Thymus (tissue), 11 donors: ENCODE data around the gene PTPN3. TPM values are rescaled to one million over a fixed set of nuclear protein-coding genes. Genes with fewer than 3 reads are reported as not detected.

Experiments used
- DNase-seq, 9 donors: peaks; one replicate each; pipeline ENCODE4 v3.0.0-alpha.2; 2013; ENCODE audit warnings: low spot score in 9 of 9, low read depth in 6 of 9, missing footprints in 1 of 9
- H3K27ac ChIP-seq, 2 donors: one replicate each; pipeline ENCODE4 v1.5.1; 2013; ENCODE audit warnings: control low read depth in 1 of 2, low read depth in 1 of 2, low read length in 1 of 2, mild to moderate bottlenecking in 1 of 2, moderate library complexity in 1 of 2
- H3K27me3 ChIP-seq, 2 donors: one replicate each; pipeline ENCODE4 v1.5.1; 2013; ENCODE audit warnings: low read length in 1 of 2; ENCODE audit not compliant: control insufficient read depth in 2 of 2, insufficient read depth in 1 of 2
- H3K36me3 ChIP-seq, 2 donors: one replicate each; pipeline ENCODE4 v1.5.1; 2013; ENCODE audit warnings: low read length in 1 of 2, mild to moderate bottlenecking in 1 of 2, moderate library complexity in 1 of 2; ENCODE audit not compliant: control insufficient read depth in 2 of 2, insufficient read depth in 2 of 2
- H3K4me1 ChIP-seq, 2 donors: one replicate each; pipeline ENCODE4 v1.5.1; 2013; ENCODE audit warnings: low read length in 2 of 2; ENCODE audit not compliant: control insufficient read depth in 2 of 2, insufficient read depth in 2 of 2
- H3K4me3 ChIP-seq, 2 donors: one replicate each; pipeline ENCODE4 v1.5.1; 2013; ENCODE audit warnings: low read length in 2 of 2, control low read depth in 1 of 2, mild to moderate bottlenecking in 1 of 2
- H3K9me3 ChIP-seq, 2 donors: one replicate each; pipeline ENCODE4 v1.5.1; 2013; ENCODE audit warnings: low read length in 1 of 2, mild to moderate bottlenecking in 1 of 2; ENCODE audit not compliant: control insufficient read depth in 2 of 2, insufficient read depth in 1 of 2
- WGBS: extraction: QIAGEN DNeasy Blood & Tissue Kit; methylation state at CpG from one replicate; pipeline ENCODE4 v1.1.7; 2013; 5-methylcytosine and 5-hydroxymethylcytosine counted together
- polyA plus RNA-seq: library from polyadenylated mRNA; stranded (reverse); fragments of 200-250 nt; gene quantifications from one replicate; pipeline ENCODE4 v1.2.3, GENCODE V29; 2013
- total RNA-seq: library from RNA; stranded (reverse); fragments of 120-200 nt; gene quantifications from one replicate; pipeline ENCODE4 v1.2.4, GENCODE V29; 2013
- donor health status: healthy.

PTPN3 gene
- total and polyA plus RNA-seq, 2 donors = 2.8 to 9.5 TPM

DNA sequence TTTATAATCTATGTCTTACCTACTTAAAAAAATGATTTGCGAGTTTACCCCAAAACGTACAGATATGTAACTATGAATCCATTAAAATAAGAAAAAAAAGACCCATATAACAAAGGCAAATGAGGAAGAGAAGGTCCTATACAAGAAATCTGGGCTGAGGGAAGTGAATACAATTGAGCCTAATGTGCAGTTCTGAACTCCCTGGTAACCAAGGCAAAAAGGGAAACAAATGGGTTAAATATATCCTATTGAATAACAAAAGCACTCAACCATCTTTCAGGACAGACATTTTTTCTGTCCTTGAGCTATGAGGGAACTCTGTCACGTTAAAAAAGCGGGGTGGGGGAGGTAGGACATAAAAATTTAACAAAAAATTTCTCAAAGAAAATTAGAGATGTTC lies 78.6 kb downstream of the PTPN3 start:
- H3K4me1 ChIP-seq = peaks cover under 1 to 36% of the 10 kb centered on the region in 2 donors
- H3K9me3 ChIP-seq = no peaks in the 10 kb centered on the region
- no peak for DNase-seq
- no peak overlapping the region for H3K4me3 ChIP-seq
- H3K27ac ChIP-seq = no peak overlapping the region
- no peaks in the 10 kb centered on the region for H3K36me3 ChIP-seq
- no peaks in the 10 kb centered on the region for H3K27me3 ChIP-seq
- WGBS = 68% methylated on average over 4 of the region's 4 CpGs

DNA sequence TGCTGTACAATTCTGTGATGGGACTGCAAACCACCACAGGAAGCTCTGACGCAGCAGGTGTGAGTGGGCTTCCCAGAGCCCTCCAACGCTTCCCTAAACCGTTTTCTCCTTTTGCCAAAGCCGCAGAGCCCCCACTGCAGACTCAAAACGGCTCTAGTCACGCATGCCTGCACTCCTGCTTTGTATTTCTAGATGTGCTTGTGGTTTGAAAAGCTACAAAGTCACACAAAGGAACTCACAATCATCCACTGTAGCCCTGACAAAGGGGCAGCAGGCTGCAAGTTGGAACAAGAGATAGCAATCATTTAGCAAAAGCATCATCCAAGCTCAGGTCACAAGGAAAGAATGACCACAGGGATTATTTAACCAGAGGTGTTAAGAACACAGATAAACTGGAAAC lies 79.3 kb downstream of the PTPN3 start:
- H3K36me3 ChIP-seq = no peaks in the 10 kb centered on the region
- H3K4me1 ChIP-seq = peaks cover 3 to 43% of the 10 kb centered on the region in 2 donors
- no peaks in the 10 kb centered on the region for H3K9me3 ChIP-seq
- H3K27me3 ChIP-seq = no peaks in the 10 kb centered on the region
- WGBS = 37% methylated on average over 6 of the region's 6 CpGs
- peak overlapping the region in 1 of 2 donors; percentile 61 for H3K27ac ChIP-seq
- H3K4me3 ChIP-seq = no peak overlapping the region
- no peak for DNase-seq

DNA sequence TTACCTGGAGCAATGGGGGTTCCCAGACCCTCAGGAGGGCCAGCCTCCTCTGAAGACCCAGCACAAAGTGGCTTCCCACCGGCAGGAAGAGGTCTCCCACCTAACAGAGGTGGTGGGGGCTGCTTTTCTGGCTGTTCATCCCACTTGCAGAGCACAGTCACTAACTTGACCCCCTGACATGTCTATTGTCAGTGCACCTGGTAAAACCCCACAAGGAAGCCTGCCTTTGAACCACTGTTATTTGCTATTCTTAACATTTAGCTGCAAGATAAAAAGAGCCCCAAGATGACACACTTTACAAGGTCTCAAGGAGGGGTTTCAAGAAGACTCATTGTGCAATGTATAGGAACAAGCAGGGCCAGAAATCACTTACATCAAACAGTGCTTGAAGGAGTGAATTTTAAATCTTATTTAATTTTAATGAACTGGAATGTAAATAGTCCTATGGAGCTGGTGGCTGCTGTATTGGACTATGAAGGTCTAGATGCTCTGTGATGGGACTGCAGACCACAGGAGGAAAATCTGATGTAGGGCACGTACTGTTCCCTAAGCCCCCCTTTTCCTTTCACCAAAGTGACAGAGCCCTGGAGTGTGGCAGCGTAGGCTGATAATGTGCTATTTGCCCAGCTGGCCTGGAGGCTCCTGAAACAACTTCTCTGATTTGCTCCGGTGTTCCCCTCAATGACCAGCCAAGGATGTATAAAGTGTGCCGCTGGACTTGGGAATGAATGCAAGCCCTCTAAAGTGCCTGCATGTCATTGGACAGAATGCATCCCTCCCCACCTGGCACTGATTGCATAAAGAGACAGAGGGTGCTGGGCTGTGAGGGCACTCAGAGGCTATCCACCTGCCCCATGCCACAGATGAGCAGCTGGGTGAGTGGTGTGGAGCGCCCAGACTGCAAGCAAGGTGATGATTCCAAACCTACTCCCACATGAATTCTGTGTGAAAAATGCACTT lies 80.2 kb downstream of the PTPN3 start:
- peak in 1 of 9 donors; percentile 48 for DNase-seq
- Histone ChIP-seq H3K36me3 (no peaks in the 10 kb centered on the region), H3K4me1 (peaks cover 3 to 43% of the 10 kb centered on the region in 2 donors), H3K27ac (peak overlapping the region; percentile 78 to 83), H3K9me3 (no peaks in the 10 kb centered on the region), H3K4me3 (peak overlapping the region; percentile 10 to 16), H3K27me3 (no peaks in the 10 kb centered on the region)
- 78% methylated on average over 6 of the region's 6 CpGs for WGBS

DNA sequence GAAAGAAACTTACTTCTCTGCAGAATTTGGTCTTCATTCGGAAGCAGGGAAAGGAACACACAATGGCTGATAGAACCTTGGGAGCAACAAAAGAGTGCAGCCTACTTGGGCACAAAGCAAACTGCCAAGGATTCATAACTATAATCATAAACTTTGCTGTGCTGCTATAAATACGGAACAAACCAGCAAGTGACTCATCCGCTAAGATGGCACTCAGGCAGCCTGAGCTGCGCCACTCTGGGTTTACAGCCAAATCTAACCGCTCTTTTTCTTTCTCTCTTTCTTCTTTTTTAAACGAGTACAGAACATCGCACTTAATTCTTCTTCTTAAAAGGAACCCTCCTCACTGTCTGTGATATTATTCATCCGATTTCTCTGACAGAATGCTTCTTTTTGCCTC lies 81.1 kb downstream of the PTPN3 start:
- peaks cover 3 to 44% of the 10 kb centered on the region in 2 donors for H3K4me1 ChIP-seq

DNA sequence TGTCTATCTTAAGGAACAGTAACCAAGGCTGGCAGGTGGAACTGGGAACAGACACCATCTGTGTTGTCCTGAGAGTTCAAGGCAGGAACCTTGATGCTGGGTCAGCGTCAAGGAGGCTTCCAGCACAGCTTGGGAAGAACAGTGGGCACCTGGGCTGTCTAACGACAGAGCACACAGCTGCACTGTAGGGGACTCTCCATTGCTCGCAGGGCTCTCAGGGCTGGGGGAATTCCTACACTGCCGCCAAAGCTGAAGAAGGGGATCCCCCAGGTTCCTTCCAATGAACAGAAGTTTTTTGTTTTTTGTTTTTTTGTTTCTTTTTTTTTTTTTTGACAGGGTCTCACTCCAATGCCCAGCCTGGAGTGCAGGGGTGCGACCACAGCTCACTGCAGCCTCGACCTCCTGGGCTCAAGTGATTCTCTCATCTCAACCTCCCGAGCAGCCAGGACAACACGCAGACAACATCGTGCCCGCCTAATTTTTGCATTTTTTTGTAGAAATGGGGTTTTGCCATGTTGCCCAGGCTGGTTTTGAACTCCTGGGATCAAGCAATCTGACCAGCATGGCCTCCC lies 81.9 kb downstream of the PTPN3 start:
- no peak overlapping the region for H3K27ac ChIP-seq
- peak in 1 of 9 donors; percentile 42 for DNase-seq
- no peaks in the 10 kb centered on the region for H3K27me3 ChIP-seq
- H3K36me3 ChIP-seq = no peaks in the 10 kb centered on the region
- H3K4me3 ChIP-seq = peak overlapping the region in 1 of 2 donors; percentile 16
- WGBS = 81% methylated on average over 10 of the region's 10 CpGs
- H3K4me1 ChIP-seq = peaks cover 3 to 45% of the 10 kb centered on the region in 2 donors
- H3K9me3 ChIP-seq = no peaks in the 10 kb centered on the region

More for the DNA sequence above, 81.1 kb downstream of the PTPN3 start:
- Histone ChIP-seq H3K9me3 (no peaks in the 10 kb centered on the region), H3K36me3 (no peaks in the 10 kb centered on the region), H3K27ac (peak overlapping the region; percentile 36 to 78), H3K4me3 (peak overlapping the region; percentile 10 to 16), H3K27me3 (no peaks in the 10 kb centered on the region)
- peak in 1 of 9 donors; percentile 37 for DNase-seq
- 78% methylated on average over 8 of the region's 8 CpGs for WGBS

DNA sequence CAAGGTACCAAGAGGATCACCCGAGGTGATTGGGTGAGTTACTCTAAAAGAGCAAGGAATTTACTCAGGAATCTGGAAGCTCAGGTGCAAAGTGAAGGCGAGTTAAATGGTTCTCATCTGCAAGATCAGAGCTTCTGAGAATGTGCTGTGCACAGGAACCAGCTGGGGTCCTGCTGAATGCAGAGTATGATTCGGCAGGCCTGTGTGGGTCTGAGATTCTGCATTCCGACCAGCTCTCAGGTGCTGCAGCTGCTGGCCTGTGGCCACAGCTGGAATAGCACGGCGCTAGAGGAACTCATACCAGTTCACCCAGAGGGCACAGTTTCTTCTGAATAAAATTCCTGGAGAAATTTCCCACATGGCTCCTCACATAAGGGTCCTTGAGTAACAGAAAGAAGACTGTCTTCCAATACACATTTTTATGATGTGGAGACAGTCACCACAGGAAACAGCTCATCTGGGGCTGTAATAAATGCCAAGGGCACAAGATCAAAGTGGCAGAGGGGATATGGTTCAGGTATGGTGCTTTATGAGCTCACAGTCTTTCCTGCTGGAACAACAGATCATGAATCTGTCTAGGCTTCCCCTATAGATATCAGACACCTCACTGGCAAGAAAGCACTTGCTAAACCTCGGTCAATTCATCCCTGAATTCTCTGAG lies 83.9 kb downstream of the PTPN3 start:
- H3K4me1 ChIP-seq = peaks cover 3 to 45% of the 10 kb centered on the region in 2 donors
- H3K9me3 ChIP-seq = no peaks in the 10 kb centered on the region
- no peaks in the 10 kb centered on the region for H3K36me3 ChIP-seq
- no peak for DNase-seq
- 55% methylated on average over 7 of the region's 7 CpGs for WGBS
- H3K27ac ChIP-seq = no peak overlapping the region
- H3K4me3 ChIP-seq = no peak overlapping the region
- no peaks in the 10 kb centered on the region for H3K27me3 ChIP-seq

DNA sequence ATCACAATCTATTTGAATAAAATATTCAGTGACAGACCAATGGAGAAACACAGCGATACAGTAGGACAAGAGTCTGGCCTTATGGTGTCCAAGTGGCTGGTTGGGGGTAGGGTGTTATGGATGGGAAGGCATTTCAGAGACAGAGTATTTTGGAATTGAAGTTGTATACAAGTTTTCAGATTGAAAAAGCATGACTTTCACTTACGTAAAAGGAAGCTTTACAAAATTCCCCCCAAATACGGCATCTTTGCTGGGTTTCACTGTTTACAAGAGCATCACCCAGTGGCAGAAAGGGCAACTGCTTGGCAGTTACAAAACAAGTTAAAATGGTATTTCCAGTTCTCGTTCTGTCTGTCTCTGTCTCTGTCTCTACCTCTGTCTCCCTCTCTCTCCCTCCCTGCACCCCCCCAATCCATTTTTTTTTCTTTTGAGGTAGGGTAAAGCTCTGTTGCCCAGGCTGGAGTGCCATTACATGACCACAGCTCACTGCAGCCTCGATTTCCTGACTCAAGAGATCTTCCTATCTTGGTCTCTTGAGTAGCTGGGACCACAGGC lies 86.2 kb downstream of the PTPN3 start:
- WGBS = 48% methylated on average over 5 of the region's 5 CpGs
- Histone ChIP-seq H3K36me3 (no peaks in the 10 kb centered on the region), H3K27me3 (no peaks in the 10 kb centered on the region), H3K4me1 (peaks cover 3 to 30% of the 10 kb centered on the region in 2 donors), H3K27ac (no peak overlapping the region), H3K4me3 (no peak overlapping the region), H3K9me3 (no peaks in the 10 kb centered on the region)
- DNase-seq = peak in 2 of 9 donors; percentile 32 to 62

DNA sequence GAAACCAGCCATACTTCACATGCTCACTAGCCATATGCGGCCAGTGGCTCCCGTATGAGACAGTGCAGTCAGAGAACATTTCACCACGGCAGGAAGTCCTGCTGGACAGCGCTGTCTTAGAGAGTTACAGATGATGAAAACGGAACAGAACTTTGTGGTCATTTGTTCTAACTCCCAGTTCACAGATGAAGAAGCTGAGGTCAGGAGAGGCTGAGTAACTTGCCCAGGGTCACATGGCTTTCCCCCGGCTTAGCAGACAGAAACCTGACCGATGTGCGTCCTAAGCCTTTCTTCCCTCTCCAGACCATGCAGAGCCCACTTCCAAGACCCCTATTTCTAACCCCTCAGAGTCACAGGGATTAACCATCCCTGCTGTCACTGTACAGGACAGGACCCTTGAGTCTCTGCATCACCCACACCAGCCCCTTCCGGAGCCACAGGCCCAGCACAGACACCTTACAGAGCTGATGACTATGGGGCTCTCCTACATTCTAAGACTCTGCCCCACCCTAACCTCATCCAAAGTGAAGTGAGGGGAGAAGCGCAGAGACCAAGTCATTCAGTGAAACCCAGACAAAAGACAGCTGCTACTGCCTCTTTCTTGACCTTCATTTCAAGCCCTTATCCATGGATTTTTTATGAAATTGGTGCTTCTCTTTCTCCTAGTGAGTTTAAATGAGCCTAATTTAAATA lies 86.9 kb downstream of the PTPN3 start:
- Histone ChIP-seq H3K4me3 (no peak overlapping the region), H3K9me3 (no peaks in the 10 kb centered on the region), H3K36me3 (no peaks in the 10 kb centered on the region), H3K4me1 (peaks cover 3 to 24% of the 10 kb centered on the region in 2 donors), H3K27ac (no peak overlapping the region), H3K27me3 (no peaks in the 10 kb centered on the region)
- no peak for DNase-seq
- WGBS = 89% methylated on average over 10 of the region's 10 CpGs
